A673 (cell line): ENCODE data around the gene STIM1.

Source experiments
- EZH2 ChIP-seq: fragments of 200-600 bp; sonication (generic); IDR thresholded peaks from 2 replicates; pipeline ENCODE4 v1.6.1; 2017; ENCODE audit warnings: borderline replicate concordance, low read depth, mild to moderate bottlenecking, mixed read lengths, antibody characterized with exemption, low read length; ENCODE audit not compliant: poor library complexity, severe bottlenecking
- TF ChIP-seq, protein P1 (sequence below): fragments of 300-800, 200-600 bp; sonication (generic); conservative IDR thresholded peaks from 2 replicates; pipeline ENCODE4 v1.5.1; 2017; ENCODE audit warnings: low read depth, mild to moderate bottlenecking, antibody characterized with exemption, low read length, moderate library complexity, mixed read lengths

DNA sequence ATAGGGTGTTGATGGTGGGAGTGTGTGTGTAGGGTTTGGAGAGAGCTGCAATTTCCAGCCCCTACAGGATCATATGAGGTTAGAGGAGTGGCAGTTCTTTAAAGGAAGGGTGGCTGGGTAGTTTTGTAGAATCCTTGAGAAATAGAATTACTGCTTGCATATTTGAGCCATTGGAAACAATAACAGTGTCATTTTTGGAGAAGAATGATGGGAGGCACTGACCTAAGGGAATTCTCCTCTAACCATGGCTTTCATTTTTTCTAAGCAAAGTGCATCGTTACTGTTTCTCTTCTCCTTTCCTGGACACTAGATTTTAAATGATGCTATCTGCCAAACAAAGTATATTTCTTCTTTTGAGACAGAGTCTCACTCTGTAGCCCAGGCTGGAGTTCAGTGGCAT, 172.3 kb downstream of the STIM1 start:
- TF ChIP-seq, protein P1, sequence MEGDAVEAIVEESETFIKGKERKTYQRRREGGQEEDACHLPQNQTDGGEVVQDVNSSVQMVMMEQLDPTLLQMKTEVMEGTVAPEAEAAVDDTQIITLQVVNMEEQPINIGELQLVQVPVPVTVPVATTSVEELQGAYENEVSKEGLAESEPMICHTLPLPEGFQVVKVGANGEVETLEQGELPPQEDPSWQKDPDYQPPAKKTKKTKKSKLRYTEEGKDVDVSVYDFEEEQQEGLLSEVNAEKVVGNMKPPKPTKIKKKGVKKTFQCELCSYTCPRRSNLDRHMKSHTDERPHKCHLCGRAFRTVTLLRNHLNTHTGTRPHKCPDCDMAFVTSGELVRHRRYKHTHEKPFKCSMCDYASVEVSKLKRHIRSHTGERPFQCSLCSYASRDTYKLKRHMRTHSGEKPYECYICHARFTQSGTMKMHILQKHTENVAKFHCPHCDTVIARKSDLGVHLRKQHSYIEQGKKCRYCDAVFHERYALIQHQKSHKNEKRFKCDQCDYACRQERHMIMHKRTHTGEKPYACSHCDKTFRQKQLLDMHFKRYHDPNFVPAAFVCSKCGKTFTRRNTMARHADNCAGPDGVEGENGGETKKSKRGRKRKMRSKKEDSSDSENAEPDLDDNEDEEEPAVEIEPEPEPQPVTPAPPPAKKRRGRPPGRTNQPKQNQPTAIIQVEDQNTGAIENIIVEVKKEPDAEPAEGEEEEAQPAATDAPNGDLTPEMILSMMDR, result no peak
- TF ChIP-seq EZH2, result no peak
